Loucy (cell line): ENCODE results near the gene HS3ST4.
"Not testable (repeated sequence)": the region's sequence is repeated elsewhere in the genome, so short reads cannot be mapped to it uniquely, and the experiment has no call there.

Experiments used
- EZH2phosphoT487 ChIP-seq: fragments of 200-600 bp; IDR thresholded peaks from 2 replicates; pipeline ENCODE4 v1.6.1; 2018; ENCODE audit warnings: antibody characterized with exemption, mild to moderate bottlenecking, moderate library complexity, borderline replicate concordance
- TF ChIP-seq, protein P1 (sequence below): fragments of 200-600 bp; sonication (generic); conservative IDR thresholded peaks from 2 replicates; pipeline ENCODE4 v1.5.1; 2014; ENCODE audit warnings: mild to moderate bottlenecking, antibody characterized with exemption, low read length

DNA sequence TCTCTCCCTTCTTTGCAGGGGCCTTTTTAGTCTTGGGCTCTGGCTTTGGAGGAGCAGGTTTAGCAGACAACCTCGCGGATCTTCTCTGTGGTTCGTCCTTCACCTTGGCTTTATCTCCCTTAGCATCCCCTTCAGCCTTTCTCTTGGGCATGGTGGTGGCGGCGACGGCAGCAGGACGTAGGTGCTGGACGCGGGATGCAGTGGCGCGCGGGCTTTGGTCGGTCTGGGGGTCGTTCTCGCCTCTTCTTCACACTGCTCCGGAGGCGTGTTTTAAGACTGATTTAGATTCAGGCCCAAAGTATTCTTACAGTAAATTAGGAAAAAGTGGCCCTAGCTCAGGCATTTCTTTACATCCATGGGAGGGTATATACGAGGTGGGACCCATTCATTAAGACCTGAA is 340.9 kb downstream of the HS3ST4 start:
- TF ChIP-seq, protein P1, sequence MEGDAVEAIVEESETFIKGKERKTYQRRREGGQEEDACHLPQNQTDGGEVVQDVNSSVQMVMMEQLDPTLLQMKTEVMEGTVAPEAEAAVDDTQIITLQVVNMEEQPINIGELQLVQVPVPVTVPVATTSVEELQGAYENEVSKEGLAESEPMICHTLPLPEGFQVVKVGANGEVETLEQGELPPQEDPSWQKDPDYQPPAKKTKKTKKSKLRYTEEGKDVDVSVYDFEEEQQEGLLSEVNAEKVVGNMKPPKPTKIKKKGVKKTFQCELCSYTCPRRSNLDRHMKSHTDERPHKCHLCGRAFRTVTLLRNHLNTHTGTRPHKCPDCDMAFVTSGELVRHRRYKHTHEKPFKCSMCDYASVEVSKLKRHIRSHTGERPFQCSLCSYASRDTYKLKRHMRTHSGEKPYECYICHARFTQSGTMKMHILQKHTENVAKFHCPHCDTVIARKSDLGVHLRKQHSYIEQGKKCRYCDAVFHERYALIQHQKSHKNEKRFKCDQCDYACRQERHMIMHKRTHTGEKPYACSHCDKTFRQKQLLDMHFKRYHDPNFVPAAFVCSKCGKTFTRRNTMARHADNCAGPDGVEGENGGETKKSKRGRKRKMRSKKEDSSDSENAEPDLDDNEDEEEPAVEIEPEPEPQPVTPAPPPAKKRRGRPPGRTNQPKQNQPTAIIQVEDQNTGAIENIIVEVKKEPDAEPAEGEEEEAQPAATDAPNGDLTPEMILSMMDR = not testable (repeated sequence)
- TF ChIP-seq EZH2phosphoT487 = not testable (repeated sequence)
